ENCODE measurements around the gene SLC35F4.

The SLC35F4 gene

DNA sequence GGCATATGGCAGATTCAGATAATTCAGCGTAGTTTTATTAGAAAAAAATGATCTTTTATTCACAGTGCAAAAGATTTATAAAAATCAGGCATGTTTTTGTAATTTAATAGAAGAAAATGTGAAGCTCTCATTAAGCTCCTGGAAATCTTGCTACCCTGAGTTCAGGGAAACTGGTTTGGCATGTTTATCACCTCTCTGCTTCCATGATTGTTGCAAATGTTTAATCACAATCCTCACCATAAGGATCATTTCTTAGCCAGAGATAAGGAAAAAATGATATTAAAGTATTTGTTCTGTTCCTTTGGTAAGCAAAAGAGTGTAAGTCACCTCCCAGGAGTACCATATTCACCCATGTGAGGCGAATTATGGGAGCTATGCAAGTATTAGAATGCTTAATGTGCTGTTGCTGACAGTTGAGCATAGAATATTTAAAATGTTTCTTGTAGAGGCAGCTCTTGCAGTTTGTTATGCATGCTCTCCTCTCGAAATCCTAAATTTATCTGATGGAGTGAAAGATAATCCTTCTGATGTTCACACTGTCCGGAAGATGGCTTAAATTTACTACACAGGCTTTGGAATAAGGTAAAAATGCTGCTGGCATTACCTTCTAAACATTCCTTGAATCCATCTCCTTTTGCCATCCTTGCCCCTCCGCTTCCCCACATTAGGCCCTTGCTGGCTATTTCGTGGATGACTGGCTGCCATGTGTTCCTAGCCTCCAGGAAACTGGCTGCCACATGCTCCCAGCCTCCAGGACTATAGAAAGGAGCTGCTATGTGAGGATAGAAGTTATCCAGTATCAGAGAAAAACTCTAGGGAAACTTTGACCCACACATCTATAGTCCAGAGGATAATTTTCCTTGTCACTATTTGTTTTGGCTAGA is 256.5 kb downstream of the SLC35F4 start:
- DNase-seq = no peak

DNA sequence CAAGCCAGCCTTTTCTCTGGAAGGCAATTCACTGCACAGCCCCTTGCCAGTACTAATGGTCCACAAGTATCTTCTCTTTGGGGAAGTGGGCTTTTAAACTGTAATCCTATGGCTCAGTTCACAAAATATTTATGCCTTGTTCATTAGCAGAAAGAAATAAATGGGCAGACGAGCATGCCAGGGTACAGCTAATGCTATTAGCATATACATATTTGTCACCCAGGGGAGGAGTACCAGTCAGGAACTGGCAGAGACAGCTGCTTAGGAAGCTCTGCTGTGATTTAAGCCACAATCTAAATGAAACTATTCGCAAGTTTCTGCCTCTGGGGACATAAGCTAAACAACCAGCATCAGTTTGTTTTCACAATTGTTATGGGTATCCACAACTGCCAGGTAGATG is 258.8 kb downstream of the SLC35F4 start:
- DNase-seq = no peak

DNA sequence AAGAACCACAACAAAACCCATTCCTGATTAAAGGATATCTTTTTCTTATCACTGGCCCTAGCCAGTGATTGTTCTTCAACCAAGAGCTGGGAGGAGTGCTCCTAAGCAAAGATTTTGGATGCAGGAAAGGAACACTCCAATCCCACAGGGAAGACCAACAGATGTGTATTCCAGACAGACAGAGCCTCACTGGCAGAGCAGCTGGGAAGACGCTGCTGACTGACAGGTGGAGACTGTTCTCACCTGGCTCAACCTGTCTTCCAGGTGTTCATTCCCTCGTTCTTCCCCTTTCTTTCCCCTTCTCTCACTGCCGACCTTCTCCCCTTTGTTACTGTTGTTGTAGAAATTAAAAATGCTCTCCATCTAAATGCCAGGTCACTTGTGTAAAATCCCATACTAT is 282.5 kb downstream of the SLC35F4 start:
- DNase-seq = no peak

DNA sequence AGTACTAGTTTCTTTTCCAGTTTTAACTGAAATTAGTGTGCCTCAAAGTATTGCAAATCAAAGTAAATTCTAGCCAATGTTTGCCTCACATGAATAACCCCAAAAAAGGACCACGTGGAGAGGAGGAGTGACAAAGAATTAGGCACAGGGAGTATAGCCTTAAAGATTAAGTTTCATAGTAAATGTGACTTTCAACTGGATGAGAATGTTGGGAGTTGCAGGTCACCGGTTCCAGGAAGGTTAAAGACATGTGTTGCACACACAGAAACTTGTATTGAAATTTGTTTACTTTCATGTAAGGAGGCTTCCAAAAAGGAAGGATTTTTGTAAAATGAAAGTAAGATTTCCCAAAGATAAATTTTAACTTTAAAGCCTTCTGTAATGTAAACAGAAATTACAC is 283.1 kb downstream of the SLC35F4 start:
- DNase-seq = no peak

DNA sequence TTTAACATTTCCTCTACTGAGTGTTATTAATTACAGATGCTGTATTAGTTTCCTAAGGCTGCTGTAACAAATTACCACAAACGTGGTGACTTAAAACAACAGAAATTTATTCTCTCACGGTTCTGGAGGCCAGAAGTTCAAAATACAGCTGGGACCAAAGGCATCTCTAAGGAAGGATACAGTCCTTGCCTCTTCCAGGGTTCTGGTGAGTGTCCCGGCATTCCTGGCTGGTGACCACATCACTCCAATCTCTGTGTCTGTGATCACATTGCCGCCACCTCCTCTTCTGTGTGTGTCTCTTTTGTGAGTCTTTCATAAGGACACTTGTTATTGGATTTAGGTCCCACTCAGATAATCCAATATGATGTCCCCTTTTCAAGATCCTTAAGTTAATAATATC is 287.1 kb downstream of the SLC35F4 start:
- no peak for DNase-seq

DNA sequence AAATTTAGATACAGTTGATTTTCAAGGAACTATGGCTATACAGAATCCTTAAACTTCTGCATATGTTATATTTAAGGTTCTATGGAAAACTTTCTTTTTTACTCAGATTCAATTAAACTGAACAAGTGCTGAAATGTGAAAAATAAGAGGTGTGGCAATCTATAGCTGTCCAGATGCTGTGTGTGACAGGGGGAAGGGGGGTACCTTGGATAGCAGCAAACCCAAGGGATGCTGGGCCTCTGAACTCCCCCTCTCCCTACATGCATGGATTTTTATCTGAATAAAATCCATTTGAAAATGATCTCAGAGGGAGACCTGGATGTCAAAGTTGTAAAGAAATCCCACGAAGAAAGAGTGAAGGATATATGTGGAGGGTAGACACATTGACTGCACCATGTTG is 289.4 kb downstream of the SLC35F4 start:
- DNase-seq = no peak

DNA sequence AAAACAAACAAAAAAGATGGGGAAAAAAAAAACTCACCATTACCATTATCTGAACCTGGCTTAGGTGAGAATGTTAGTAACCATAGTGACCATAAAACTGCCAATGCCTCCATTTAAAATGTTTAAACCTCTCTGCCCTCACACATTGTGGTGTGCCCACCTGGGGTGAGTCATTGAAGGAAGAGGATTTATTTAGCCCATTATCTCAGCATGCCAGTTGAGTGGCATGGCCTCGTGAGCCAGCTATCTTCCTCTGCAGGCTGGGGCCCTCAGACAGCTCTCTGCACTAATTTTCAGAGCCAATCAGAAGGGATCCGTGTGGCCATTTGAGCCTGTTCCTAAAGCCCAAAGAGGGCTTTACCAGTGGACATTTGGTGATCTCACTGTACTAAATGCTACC is 290.4 kb downstream of the SLC35F4 start:
- peak; percentile 58 for DNase-seq

DNA sequence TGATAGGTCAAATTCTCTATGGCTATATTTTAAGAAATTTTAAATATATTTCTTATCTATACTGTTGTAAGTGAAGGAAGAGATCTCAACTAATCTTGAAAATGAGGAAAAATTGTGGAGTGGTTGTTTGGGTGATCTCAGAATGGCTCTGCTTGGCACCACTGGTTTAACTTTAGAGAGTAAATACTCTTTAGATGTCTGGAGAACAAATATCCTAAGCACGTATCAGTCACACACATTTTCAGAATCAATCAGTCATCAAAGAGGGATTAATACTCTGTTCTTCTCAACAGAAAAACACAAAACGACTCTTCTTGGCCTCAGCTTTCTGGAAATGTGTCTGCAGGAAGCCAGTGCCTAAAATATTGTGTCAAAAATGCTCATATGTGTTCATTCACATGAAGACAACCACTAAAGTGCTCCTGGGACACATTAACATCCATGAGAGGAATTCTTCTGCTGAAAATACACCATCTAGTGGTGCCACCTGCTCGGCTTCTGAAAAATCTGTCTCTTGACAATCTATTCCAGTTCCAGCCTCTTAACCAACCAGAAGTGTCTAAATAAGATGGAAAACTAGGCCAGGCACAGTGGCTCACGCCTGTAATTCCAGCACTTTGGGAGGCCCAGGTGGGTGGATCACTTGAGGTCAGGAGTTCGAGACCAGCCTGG is 291.1 kb downstream of the SLC35F4 start:
- DNase-seq = no peak

DNA sequence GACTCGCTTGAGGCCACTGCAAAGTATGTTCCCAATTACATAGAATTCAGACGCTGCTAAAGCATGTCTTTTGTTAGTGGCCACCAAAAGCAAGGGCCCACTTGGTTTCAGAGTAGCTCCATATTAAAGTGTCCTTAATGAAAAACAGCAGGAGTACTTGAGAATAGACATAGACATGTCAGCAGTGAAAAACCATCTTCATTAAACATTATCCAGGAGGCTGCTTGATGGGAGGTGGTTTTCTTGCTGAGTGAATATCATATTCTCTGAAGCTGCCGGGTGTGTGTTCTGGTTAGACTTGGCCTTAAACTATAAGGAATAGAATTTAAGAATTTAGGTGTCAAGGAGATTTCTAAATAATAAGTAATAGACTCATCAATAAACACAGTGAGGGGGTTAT is 292.7 kb downstream of the SLC35F4 start:
- no peak for DNase-seq

DNA sequence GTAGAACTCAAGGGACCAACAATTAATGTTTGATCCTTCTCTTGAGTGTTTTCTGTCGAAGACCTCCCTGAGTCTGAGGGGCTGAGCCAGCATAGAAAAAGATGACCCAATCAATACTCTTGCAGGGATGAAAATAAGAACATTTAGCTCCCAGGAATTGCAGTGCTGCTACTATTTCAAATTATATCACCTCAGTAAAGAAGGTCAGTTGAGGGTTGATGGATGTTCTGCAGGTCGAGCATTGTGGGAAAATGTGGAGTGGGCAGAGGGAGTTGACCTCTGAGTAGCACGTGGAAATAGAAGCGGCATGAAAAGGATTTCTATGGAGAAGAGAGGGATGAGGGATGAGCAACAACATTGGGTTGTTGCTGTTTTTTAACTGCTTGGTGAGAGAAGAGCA is 297.3 kb downstream of the SLC35F4 start:
- no peak for DNase-seq

DNA sequence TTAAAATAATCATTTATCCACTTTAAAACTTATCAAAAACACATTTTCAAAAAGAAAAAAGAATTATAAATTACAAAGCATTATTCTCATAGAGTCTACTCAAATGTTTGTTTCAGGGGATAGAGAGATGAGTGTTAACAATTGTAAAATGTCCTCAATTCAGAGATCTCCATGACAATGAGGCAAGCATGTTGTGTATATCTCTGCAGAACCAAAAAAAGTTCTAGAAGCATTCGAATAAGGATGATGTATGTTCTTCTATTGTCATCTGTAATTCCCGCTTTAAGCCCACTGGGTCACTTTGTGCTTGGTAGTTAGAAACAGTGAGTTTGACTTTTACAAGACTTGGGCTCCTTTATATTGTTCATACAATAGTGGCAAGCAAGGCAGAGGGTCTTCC is 298.7 kb downstream of the SLC35F4 start:
- DNase-seq = no peak

DNA sequence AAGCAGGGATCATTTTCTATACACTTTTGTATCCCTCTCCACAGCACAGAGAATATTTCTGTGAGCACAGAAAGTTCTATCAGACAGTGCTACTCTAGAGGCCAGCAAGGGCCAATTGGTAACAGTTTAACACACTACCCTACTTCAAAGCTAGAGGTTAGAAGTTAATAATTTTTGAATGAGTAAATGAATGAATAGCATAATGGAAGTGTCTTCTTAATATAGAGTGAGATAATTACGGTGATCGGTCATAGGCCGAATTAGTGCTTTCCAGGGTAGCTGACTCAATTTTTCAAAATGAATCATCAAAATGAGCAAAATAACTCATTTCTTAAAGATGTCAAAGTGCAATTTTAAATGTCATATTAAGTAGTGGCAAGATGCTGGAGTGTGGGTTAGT is 305.2 kb downstream of the SLC35F4 start:
- no peak for DNase-seq

DNA sequence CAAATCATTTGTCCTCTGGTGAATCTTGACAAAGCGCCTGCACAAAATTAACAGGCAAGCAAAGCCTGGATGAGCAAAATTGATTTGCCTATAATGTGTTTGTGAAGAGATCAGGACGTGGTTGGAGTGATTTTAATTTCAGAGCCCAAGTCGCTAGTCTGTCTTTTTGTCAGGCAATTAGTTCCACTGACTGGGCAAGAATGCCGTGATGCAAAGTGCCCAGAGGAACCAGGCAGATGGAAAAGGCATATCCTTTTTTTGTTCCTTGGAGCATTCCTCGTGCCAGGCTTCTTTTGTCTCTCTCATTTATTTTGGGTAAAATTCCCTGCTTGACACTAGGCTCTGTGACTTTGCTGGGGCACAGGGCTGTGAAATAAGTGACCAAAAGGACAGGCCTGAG is 306.3 kb downstream of the SLC35F4 start:
- DNase-seq = no peak

DNA sequence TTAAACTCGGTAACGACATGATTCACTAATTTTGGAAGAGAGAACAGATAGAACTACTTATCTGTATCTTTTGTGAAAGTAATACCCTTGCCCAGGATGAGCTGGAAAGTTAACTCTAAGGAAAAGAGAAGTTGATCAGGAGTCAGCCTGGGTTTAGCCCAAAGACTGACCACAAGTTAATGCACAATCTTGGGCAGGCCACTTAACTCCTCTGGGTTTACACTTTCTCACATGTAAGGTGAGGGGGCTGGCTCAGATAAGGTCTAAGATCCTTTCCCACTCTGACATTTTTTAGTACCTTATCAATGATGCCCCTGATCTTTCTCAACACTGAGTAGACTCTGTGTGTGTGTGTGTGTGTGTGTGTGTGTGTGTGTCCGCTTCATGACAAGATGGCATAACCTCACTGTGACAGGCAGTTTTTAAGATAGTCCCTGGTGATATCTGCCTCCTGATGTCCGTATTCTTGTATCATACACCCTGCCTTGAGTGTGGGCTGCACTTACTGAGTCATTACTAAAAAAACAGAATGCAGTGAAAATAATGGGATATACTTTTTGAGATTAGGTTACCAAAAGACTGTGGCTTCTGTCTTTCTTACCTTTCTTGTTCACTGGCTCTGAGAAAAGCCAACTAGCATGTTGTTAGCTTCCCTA is 316.0 kb downstream of the SLC35F4 start:
- no peak for DNase-seq

DNA sequence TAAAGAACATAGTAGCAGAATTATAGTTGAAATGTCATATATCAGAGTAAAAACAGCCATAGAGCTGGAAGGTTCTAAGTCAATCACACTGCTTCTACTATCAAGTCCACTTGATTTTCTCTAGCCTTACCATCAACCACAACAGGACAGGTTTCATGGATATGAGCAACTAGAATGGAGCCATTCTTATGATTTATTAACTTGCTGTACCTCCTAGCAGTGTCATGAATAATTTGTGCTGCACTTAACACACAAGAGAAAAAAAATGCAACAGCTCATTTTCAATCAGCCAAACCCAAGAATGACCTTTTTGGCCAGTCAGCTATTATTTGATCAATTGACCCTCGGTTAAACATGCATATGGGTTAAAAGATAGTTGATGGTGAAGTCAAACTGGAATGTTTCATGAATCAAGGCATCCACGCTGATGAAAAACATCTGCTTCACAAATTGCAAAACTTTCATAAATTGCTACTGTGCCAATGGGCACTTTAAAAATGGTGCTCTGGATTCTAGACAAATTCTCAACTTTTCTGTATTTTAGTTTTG is 316.8 kb downstream of the SLC35F4 start:
- no peak for DNase-seq

DNA sequence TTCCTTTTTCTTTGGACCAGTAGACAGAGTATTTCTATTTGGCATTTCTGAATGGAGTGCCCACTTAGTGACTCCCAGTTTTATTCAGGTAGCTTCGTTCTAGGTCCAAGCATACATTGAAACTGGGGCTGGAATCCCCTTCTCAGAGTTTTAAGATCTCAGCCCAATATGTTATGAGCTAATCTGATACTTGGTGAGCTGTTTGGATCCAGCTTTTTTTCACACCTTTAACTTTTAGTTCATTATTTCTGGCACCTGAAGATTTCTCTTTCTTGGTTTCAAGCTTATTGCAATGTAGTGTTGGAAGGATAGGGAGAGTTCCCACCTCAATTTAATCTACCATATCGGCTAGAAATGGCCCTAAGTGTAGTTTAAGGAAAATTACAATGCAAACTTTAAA is 318.8 kb downstream of the SLC35F4 start:
- DNase-seq = no peak

DNA sequence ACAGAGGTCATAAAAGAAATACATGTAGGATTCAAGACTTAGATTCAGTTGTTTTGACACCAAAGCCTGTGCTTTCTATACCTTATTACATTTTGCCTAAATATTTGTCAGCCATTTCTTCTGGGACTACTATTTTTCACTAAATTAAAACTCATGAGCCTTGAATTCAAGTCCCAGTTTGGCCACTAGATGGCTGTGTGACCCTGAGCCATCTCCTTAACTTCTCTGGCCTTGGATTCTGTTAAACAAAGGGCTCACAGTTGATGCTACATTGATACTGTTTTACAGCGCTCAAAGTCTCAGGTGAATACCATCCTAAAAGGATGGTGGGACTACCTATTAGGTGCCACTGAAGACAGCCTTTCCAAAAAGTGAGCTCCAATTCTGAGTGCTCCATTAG is 332.7 kb downstream of the SLC35F4 start:
- no peak for DNase-seq

DNA sequence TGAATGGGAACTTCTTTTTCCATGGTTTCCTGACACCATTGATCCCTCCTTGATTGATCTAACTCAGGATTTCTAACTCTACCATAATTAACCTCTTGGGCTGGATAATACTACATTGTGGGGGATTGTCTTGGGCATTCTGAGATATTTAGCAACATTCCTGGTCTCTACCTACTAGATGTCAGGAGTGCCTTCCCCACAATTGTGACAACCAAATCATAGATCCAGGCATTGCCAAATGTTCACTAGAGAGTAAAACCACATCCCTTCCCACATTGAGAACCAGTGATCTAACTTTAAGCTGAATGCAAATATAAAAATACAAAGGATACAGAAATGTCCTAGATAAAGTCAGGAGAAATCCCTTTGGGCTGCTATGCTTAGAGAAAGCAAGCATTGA is 335.3 kb downstream of the SLC35F4 start:
- no peak for DNase-seq

DNA sequence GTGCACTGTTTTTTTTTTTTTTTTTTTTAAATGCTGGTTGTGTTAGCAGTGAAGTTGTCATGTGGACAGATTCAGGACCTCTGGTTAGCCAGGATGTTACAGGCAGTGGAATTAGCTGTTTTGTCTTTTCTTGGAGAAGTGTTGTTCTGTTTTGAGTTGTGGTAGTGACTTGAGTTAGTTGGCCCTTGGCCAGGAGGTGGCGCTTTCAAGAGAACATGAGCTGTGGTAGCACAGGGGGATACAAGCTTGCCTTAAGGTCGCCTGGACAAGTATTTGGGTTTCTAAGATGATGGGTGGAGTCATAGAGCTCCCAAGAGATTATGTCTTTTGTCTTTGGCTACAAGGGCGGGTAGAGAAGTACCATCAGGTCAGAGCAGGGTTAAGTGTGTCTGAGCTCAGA is 338.9 kb downstream of the SLC35F4 start:
- DNase-seq = no peak

DNA sequence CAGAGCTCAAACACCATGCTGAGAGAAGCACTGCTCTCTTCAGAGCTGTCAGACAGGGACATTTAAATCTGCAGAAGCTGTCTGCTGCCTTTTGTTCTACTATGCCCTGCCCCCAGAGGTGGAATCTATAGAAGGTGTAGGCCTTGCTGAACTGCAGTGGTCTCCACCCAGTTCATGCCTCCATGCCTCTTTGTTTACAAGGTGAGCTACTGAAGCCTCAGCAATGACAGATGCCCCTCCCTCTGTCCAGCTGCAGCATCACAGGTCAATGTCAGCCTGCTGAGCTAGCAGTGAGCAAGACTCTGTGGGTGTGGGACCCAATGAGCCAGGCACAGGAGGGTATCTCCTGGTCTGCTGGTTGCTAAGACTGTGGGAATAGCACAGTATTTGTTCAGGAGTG is 346.8 kb downstream of the SLC35F4 start:
- no peak for DNase-seq

Data from NCI-H2081 treated with DMSO at 0.1 percent for 48 hours (cell line).